ENCODE data around the gene SMAD9. TPM values are rescaled to one million over a fixed set of nuclear protein-coding genes. Genes with fewer than 3 reads are reported as not detected.

Gene SMAD9
- total and polyA plus RNA-seq, 8 donors, result 0.32 to 1.6 (median 1.0) TPM

DNA sequence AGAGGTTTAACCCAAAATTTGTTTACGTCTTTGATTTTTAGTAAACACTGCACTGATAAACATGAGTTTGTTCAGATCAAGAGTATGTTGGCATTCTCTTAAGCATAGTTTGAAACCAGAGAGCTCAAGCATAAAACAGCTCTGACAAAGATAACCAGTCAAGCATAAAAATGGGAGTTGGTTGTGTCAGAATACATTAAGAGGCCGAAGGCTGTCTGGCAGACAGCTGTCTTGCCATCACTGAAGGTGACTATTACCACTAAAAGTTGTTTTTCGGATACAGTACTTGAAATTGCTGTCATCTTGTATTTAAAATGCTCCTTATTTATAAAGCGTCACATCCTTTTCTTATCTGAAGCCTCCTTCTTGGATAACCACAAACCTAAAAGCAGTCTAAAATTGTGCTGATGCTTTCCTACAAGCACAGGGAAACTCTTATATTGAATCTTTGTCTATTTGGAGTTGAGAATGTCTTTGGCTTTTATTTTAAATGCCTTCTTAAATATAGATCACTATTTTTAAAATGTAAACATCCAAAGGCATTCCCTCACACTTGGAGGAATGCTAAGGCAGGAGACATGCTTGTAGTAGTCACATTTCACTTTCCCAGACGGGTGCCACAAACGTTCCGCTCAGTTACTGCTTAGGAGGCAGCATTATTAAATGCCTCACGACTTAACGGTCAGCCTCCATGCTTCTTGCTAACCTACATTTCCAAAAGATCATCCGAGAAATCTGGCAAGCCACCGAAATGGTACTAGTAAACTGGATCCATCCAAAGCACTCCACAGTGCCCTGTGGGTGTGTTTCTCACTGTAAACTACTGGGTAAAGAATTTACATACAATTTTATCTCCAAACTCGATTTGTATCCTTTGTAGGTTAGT lies 1.5 kb downstream of the SMAD9 start:
- peak in 1 of 4 donors; percentile 6 for ATAC-seq
- Histone ChIP-seq H3K27ac (peak overlapping the region in 1 of 4 donors; percentile 28), H3K27me3 (peaks cover 0 to 12% (median 5%) of the 10 kb centered on the region in 4 donors), H3K4me3 (peak overlapping the region in 2 of 4 donors; percentile 43 to 55), H3K36me3 (no peaks in the 10 kb centered on the region), H3K4me1 (no peaks in the 10 kb centered on the region), H3K9me3 (no peaks in the 10 kb centered on the region)
- intact Hi-C loops (cut with DNase I), result no loop called here
- no peak for TF ChIP-seq CTCF (IDR thresholded peaks at IDR 0.05)
- 34 to 42% methylated on average over 12 of the region's 12 CpGs for WGBS, 2 donors
- no peak for FAIRE-seq
- DNase-seq, result no peak

GRCh38 chr13:36917311-36917710 lies 2.7 kb downstream of the SMAD9 start:
- intact Hi-C loops (cut with DNase I), result no loop called here
- Histone ChIP-seq H3K4me3 (no peak overlapping the region), H3K9me3 (no peaks in the 10 kb centered on the region), H3K36me3 (no peaks in the 10 kb centered on the region), H3K4me1 (no peaks in the 10 kb centered on the region), H3K27ac (no peak overlapping the region), H3K27me3 (peaks cover 0 to 12% (median 5%) of the 10 kb centered on the region in 4 donors)
- ATAC-seq, result no peak
- no peak for TF ChIP-seq CTCF (IDR thresholded peaks at IDR 0.05)
- no peak for FAIRE-seq
- DNase-seq, result no peak
- 64 to 71% methylated on average over 3 of the region's 3 CpGs for WGBS, 2 donors

DNA sequence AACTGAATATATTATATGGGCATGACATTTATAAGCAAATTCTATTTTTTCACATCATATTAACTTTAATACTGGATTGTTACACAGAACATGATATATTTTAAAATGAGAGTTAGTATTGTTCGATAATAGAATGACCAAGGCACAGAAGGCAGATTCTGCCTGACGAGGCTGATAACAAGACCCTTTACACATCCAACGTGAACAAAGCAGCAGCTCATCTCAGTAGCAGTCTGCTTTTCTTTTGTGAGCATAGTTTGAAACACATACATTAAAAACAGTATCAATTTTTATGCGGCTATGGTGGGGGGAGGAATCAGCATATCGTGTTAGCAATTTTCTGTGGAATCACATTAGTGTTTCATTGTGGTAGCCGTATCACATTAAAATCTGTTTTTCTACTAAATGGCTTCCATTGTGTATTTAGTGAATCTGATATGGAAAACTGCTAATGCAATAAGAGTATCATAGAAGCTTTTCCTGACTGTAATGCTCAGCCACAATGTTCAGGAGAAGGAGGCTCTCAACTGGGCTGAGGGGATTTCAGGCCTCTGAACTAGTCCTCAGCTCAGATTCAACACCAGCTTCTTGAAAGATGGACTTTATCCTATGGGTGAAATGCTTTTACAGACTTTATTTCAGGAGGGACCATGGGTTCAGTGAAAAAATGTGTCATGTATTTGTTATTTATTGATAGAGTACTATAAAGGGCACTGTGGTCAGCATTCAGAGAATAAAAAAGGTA lies 4.0 kb downstream of the SMAD9 start:
- Histone ChIP-seq H3K4me1 (no peaks in the 10 kb centered on the region), H3K27me3 (peaks cover 0 to 12% (median 5%) of the 10 kb centered on the region in 4 donors), H3K27ac (no peak overlapping the region), H3K4me3 (no peak overlapping the region), H3K36me3 (no peaks in the 10 kb centered on the region), H3K9me3 (no peaks in the 10 kb centered on the region)
- 78 to 87% methylated on average over 6 of the region's 6 CpGs for WGBS, 2 donors
- FAIRE-seq (no peak), ATAC-seq (no peak), DNase-seq (no peak)
- intact Hi-C loops (cut with DNase I), result no loop called here
- no peak for TF ChIP-seq CTCF (IDR thresholded peaks at IDR 0.05)

- FAIRE-seq (no peak), DNase-seq (no peak), ATAC-seq (no peak)
- H3K36me3 ChIP-seq, result no peaks in the 10 kb centered on the region
- H3K4me3 ChIP-seq, result no peak overlapping the region
- H3K27me3 ChIP-seq, result peaks cover 0 to 12% (median 5%) of the 10 kb centered on the region in 4 donors
- intact Hi-C loops (cut with DNase I), result no loop called here
- 57 to 73% methylated on average over 5 of the region's 5 CpGs for WGBS, 2 donors
- no peak for TF ChIP-seq CTCF (IDR thresholded peaks at IDR 0.05)
- H3K9me3 ChIP-seq, result no peaks in the 10 kb centered on the region
- no peak overlapping the region for H3K27ac ChIP-seq
- H3K4me1 ChIP-seq, result no peaks in the 10 kb centered on the region
Observed at GRCh38 chr13:36915106-36915505, 4.9 kb downstream of the SMAD9 start.
